ENCODE measurements around the gene ZNF160. TPM values are rescaled to one million over a fixed set of nuclear protein-coding genes. Genes with fewer than 3 reads are reported as not detected.
A peak's percentile ranks its signal among the peaks of the same experiment; 100 is the strongest.

ZNF160 gene
- total and polyA plus RNA-seq, 9 of the 15 experiments (the other 6 are each of a cell fraction or from before 2014, with no cell fraction given): 3.6 to 22.1 (median 11.8) TPM

- no peak for TF ChIP-seq ZBTB9 (CRISPR knock-in tag; IDR thresholded peaks at IDR 0.05)
- TF ChIP-seq NONO (IDR thresholded peaks at IDR 0.05; ENCODE audit: low read depth in 2 of 2, low read length in 1 of 2): no peak
- no peak for TF ChIP-seq ZNF174 (CRISPR knock-in tag; IDR thresholded peaks at IDR 0.05)
- TF ChIP-seq DMBX1 (CRISPR knock-in tag; IDR thresholded peaks at IDR 0.05; ENCODE audit: borderline replicate concordance): no peak
- TF ChIP-seq ZNF347 (CRISPR knock-in tag; IDR thresholded peaks at IDR 0.05; ENCODE audit: low read depth): no peak
- TF ChIP-seq SRF (CRISPR knock-in tag; IDR thresholded peaks at IDR 0.05): peak in 1 of 2 experiments; percentile 30; a peak in 2 of 4 replicates
- TF ChIP-seq ZNF778 (CRISPR knock-in tag; IDR thresholded peaks at IDR 0.05): no peak
- TF ChIP-seq CC2D1A (IDR thresholded peaks at IDR 0.05): no peak
- TF ChIP-seq ZBTB2 (IDR thresholded peaks at IDR 0.05): no peak
- TF ChIP-seq ZBTB17 (CRISPR knock-in tag; IDR thresholded peaks at IDR 0.05): no peak
- TF ChIP-seq NCOA1 (IDR thresholded peaks at IDR 0.05; ENCODE audit: low read depth): peak; percentile 71; the same call in 1 of the 2 replicates
- TF ChIP-seq NFRKB (IDR thresholded peaks at IDR 0.05; ENCODE audit: low read depth): 0 out of 2 replicates have a peak, but pooled peaks have one; percentile 28
- TF ChIP-seq SMAD1 (IDR thresholded peaks at IDR 0.05; ENCODE audit: low read depth, low read length, partially characterized antibody): no peak
- TF ChIP-seq ZNF785 (CRISPR knock-in tag; IDR thresholded peaks at IDR 0.05): no peak
- TF ChIP-seq, protein P1, sequence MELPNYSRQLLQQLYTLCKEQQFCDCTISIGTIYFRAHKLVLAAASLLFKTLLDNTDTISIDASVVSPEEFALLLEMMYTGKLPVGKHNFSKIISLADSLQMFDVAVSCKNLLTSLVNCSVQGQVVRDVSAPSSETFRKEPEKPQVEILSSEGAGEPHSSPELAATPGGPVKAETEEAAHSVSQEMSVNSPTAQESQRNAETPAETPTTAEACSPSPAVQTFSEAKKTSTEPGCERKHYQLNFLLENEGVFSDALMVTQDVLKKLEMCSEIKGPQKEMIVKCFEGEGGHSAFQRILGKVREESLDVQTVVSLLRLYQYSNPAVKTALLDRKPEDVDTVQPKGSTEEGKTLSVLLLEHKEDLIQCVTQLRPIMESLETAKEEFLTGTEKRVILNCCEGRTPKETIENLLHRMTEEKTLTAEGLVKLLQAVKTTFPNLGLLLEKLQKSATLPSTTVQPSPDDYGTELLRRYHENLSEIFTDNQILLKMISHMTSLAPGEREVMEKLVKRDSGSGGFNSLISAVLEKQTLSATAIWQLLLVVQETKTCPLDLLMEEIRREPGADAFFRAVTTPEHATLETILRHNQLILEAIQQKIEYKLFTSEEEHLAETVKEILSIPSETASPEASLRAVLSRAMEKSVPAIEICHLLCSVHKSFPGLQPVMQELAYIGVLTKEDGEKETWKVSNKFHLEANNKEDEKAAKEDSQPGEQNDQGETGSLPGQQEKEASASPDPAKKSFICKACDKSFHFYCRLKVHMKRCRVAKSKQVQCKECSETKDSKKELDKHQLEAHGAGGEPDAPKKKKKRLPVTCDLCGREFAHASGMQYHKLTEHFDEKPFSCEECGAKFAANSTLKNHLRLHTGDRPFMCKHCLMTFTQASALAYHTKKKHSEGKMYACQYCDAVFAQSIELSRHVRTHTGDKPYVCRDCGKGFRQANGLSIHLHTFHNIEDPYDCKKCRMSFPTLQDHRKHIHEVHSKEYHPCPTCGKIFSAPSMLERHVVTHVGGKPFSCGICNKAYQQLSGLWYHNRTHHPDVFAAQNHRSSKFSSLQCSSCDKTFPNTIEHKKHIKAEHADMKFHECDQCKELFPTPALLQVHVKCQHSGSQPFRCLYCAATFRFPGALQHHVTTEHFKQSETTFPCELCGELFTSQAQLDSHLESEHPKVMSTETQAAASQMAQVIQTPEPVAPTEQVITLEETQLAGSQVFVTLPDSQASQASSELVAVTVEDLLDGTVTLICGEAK (IDR thresholded peaks at IDR 0.05): peak; percentile 89
- TF ChIP-seq, protein P1 (CRISPR knock-in tag; IDR thresholded peaks at IDR 0.05): no peak
Measured at GRCh38 chr19:53103234-53104203, at the start of gene ZNF160 (continued).

Measured in K562 (cell line).